ENCODE data around the gene LIN7A.

Gene LIN7A

DNA sequence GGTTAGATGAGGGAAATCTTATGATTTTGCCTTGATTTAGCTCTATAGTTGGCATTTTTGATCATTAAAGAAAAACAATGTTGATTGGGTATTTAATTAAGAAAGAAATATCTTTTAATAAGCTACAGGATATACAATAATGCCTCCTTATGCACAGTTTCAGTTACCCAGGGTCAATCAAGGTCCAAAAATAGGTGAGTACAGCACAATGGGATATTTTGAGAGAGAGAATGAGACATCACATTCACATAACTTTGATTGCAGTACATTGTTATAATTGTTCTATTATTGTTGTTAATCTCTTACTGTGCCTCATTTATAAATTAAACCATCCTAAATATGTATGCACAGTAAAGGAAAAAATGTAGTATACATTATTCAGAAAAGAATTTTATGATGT, 118.9 kb downstream of the LIN7A start:
- Histone ChIP-seq H3K79me2 (ENCODE audit: control insufficient read depth, insufficient read depth, low read length, poor library complexity) (no peaks in the 10 kb centered on the region), H3K4me1 (ENCODE audit: control insufficient read depth in 1 of 2, insufficient read depth in 2 of 2, low read length in 2 of 2) (no peaks in the 10 kb centered on the region), H3K36me3 (ENCODE audit: control insufficient read depth in 1 of 2, insufficient read depth in 2 of 2, low read length in 2 of 2) (no peaks in the 10 kb centered on the region), H3K14ac (ENCODE audit: low read length) (no peak overlapping the region), H3K18ac (ENCODE audit: low read length) (no peak overlapping the region), H2BK120ac (ENCODE audit: insufficient read depth, low read length, poor library complexity) (no peak overlapping the region), H2BK12ac (ENCODE audit: low read length) (no peak overlapping the region), H4K8ac (ENCODE audit: low read depth, low read length) (no peak overlapping the region), H2AFZ (ENCODE audit: insufficient read depth, low read length, poor library complexity) (no peak overlapping the region), H2AK5ac (ENCODE audit: low read length) (no peak overlapping the region), H3K23ac (ENCODE audit: low read length) (no peak overlapping the region), H4K91ac (ENCODE audit: low read depth, low read length) (no peak overlapping the region), H2BK5ac (ENCODE audit: low read depth, low read length, poor library complexity) (no peak overlapping the region), H3K79me1 (ENCODE audit: low read length) (no peaks in the 10 kb centered on the region), H3K4me2 (ENCODE audit: low read length) (no peak overlapping the region), H3K4ac (ENCODE audit: low read depth, low read length) (no peak overlapping the region), H3K9me3 (ENCODE audit: insufficient read depth, low read depth, low read length) (no peaks in the 10 kb centered on the region), H3K27me3 (ENCODE audit: insufficient read depth, low read length) (no peaks in the 10 kb centered on the region), H4K12ac (ENCODE audit: low read depth, low read length) (no peak overlapping the region), H3K4me3 (ENCODE audit: low read depth, low read length) (no peak overlapping the region), H3K9ac (ENCODE audit: low read length) (no peak overlapping the region), H3K27ac (ENCODE audit: low read depth, low read length) (no peak overlapping the region)
- no peak for DNase-seq

DNA sequence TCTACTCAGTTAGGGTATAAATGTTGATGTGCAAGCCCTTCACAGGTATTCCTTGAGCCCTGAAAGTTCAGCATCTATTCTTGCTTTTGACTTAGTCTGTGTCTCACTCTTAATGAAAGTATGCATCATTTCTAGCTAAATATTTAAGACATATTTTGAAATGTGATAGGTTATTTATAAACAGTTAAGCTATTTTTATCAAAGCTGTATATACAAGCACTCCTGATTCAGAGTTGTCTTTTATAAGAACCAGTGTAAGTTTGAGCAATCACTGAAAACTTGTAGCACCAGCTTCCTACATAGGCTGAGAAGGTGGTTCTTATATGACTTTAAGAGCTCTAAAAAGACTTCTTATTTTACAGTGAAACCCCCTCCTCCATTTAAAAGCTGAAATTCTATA, 122.4 kb downstream of the LIN7A start:
- Histone ChIP-seq H2AFZ (ENCODE audit: insufficient read depth, low read length, poor library complexity) (no peak overlapping the region), H3K27ac (ENCODE audit: low read depth, low read length) (no peak overlapping the region), H3K4me2 (ENCODE audit: low read length) (no peak overlapping the region), H3K4me3 (ENCODE audit: low read depth, low read length) (no peak overlapping the region), H3K23ac (ENCODE audit: low read length) (no peak overlapping the region), H2BK12ac (ENCODE audit: low read length) (no peak overlapping the region), H3K79me1 (ENCODE audit: low read length) (no peaks in the 10 kb centered on the region), H4K8ac (ENCODE audit: low read depth, low read length) (no peak overlapping the region), H2BK120ac (ENCODE audit: insufficient read depth, low read length, poor library complexity) (no peak overlapping the region), H2BK5ac (ENCODE audit: low read depth, low read length, poor library complexity) (no peak overlapping the region), H3K36me3 (ENCODE audit: control insufficient read depth in 1 of 2, insufficient read depth in 2 of 2, low read length in 2 of 2) (no peaks in the 10 kb centered on the region), H3K4ac (ENCODE audit: low read depth, low read length) (no peak overlapping the region), H3K14ac (ENCODE audit: low read length) (no peak overlapping the region), H3K27me3 (ENCODE audit: insufficient read depth, low read length) (no peaks in the 10 kb centered on the region), H3K4me1 (ENCODE audit: control insufficient read depth in 1 of 2, insufficient read depth in 2 of 2, low read length in 2 of 2) (no peaks in the 10 kb centered on the region), H3K9me3 (ENCODE audit: insufficient read depth, low read depth, low read length) (no peaks in the 10 kb centered on the region), H4K12ac (ENCODE audit: low read depth, low read length) (no peak overlapping the region), H2AK5ac (ENCODE audit: low read length) (no peak overlapping the region), H3K18ac (ENCODE audit: low read length) (no peak overlapping the region), H3K9ac (ENCODE audit: low read length) (no peak overlapping the region), H3K79me2 (ENCODE audit: control insufficient read depth, insufficient read depth, low read length, poor library complexity) (no peaks in the 10 kb centered on the region), H4K91ac (ENCODE audit: low read depth, low read length) (no peak overlapping the region)
- DNase-seq, result no peak

DNA sequence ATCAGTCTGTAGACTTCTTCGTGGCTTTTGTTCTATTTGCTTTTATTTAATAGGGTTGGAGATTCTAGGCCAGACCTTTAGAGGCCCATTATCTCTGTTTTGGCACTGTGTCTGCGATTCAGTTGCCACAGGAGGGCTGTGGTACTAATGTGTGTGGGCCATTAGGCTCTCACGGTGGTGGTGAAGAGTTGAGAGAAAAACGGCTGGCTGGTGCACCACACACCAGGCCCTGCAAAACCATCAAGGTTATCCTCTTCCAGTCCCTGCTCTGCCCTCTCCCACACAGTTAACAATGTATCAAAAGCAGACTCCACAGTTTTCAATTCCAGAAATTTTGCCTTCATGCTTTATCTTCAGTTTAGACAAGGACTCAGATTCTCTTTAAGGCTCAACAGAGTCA, 123.3 kb downstream of the LIN7A start:
- Histone ChIP-seq H2BK5ac (ENCODE audit: low read depth, low read length, poor library complexity) (no peak overlapping the region), H3K9ac (ENCODE audit: low read length) (no peak overlapping the region), H3K36me3 (ENCODE audit: control insufficient read depth in 1 of 2, insufficient read depth in 2 of 2, low read length in 2 of 2) (no peaks in the 10 kb centered on the region), H3K27ac (ENCODE audit: low read depth, low read length) (no peak overlapping the region), H2BK120ac (ENCODE audit: insufficient read depth, low read length, poor library complexity) (no peak overlapping the region), H3K27me3 (ENCODE audit: insufficient read depth, low read length) (no peaks in the 10 kb centered on the region), H3K18ac (ENCODE audit: low read length) (no peak overlapping the region), H3K4me2 (ENCODE audit: low read length) (no peak overlapping the region), H3K23ac (ENCODE audit: low read length) (no peak overlapping the region), H2AK5ac (ENCODE audit: low read length) (no peak overlapping the region), H3K14ac (ENCODE audit: low read length) (no peak overlapping the region), H2BK12ac (ENCODE audit: low read length) (no peak overlapping the region), H3K4me1 (ENCODE audit: control insufficient read depth in 1 of 2, insufficient read depth in 2 of 2, low read length in 2 of 2) (no peaks in the 10 kb centered on the region), H3K4ac (ENCODE audit: low read depth, low read length) (no peak overlapping the region), H4K8ac (ENCODE audit: low read depth, low read length) (no peak overlapping the region), H4K12ac (ENCODE audit: low read depth, low read length) (no peak overlapping the region), H4K91ac (ENCODE audit: low read depth, low read length) (no peak overlapping the region), H3K79me1 (ENCODE audit: low read length) (no peaks in the 10 kb centered on the region), H3K9me3 (ENCODE audit: insufficient read depth, low read depth, low read length) (no peaks in the 10 kb centered on the region), H3K79me2 (ENCODE audit: control insufficient read depth, insufficient read depth, low read length, poor library complexity) (no peaks in the 10 kb centered on the region), H2AFZ (ENCODE audit: insufficient read depth, low read length, poor library complexity) (no peak overlapping the region), H3K4me3 (ENCODE audit: low read depth, low read length) (no peak overlapping the region)
- WGBS (ENCODE audit: extremely low coverage, insufficient coverage, insufficient read length), result no CpG with 5 or more reads among the region's 4 CpGs
- no peak for DNase-seq

DNA sequence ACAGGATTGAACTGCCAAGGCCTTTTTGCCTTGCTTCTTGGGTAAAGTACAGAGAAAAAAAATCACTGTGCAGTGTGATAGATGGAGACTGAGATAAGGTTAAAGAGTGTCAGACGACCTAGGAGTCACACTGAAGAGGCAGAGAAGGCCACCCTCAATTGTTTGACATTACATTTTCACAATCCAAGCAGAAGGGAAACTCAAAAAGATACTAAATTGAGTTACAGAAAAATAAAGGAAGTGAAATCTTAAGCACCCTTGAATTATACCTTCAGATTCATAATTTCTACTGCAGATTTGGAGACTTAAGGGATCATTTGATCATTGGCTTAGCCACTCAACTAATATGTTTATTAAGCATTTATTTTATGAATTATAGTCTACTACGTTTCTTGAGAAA, 123.9 kb downstream of the LIN7A start:
- Histone ChIP-seq H3K4me2 (ENCODE audit: low read length) (no peak overlapping the region), H3K79me1 (ENCODE audit: low read length) (no peaks in the 10 kb centered on the region), H4K12ac (ENCODE audit: low read depth, low read length) (no peak overlapping the region), H2BK5ac (ENCODE audit: low read depth, low read length, poor library complexity) (no peak overlapping the region), H2AFZ (ENCODE audit: insufficient read depth, low read length, poor library complexity) (no peak overlapping the region), H3K9ac (ENCODE audit: low read length) (no peak overlapping the region), H4K8ac (ENCODE audit: low read depth, low read length) (no peak overlapping the region), H2AK5ac (ENCODE audit: low read length) (no peak overlapping the region), H2BK12ac (ENCODE audit: low read length) (no peak overlapping the region), H3K14ac (ENCODE audit: low read length) (no peak overlapping the region), H3K36me3 (ENCODE audit: control insufficient read depth in 1 of 2, insufficient read depth in 2 of 2, low read length in 2 of 2) (no peaks in the 10 kb centered on the region), H3K4me3 (ENCODE audit: low read depth, low read length) (no peak overlapping the region), H3K27ac (ENCODE audit: low read depth, low read length) (no peak overlapping the region), H3K23ac (ENCODE audit: low read length) (no peak overlapping the region), H3K4ac (ENCODE audit: low read depth, low read length) (no peak overlapping the region), H3K27me3 (ENCODE audit: insufficient read depth, low read length) (no peaks in the 10 kb centered on the region), H3K9me3 (ENCODE audit: insufficient read depth, low read depth, low read length) (no peaks in the 10 kb centered on the region), H4K91ac (ENCODE audit: low read depth, low read length) (no peak overlapping the region), H3K18ac (ENCODE audit: low read length) (no peak overlapping the region), H2BK120ac (ENCODE audit: insufficient read depth, low read length, poor library complexity) (no peak overlapping the region), H3K79me2 (ENCODE audit: control insufficient read depth, insufficient read depth, low read length, poor library complexity) (no peaks in the 10 kb centered on the region), H3K4me1 (ENCODE audit: control insufficient read depth in 1 of 2, insufficient read depth in 2 of 2, low read length in 2 of 2) (no peaks in the 10 kb centered on the region)
- no CpG with 5 or more reads among the region's 2 CpGs for WGBS (ENCODE audit: extremely low coverage, insufficient coverage, insufficient read length)
- no peak for DNase-seq
